GM12892 (cell line): ENCODE measurements around the gene TATDN2.

Experiments
- POLR2A ChIP-seq: IDR thresholded peaks from 2 replicates; pipeline ENCODE4 v1.6.1; 2011; ENCODE audit warnings: low read depth, low read length, control low read depth
- TAF1 ChIP-seq: IDR thresholded peaks from 2 replicates; pipeline ENCODE4 v1.6.1; 2011; ENCODE audit warnings: low read depth, mild to moderate bottlenecking, control low read depth, low read length, borderline replicate concordance

- TF ChIP-seq POLR2A (no peak), TAF1 (no peak)
Measured at GRCh38 chr3:10273702-10274305, 25.5 kb downstream of the TATDN2 start.
